Right lobe of liver (tissue), 6 donors: ENCODE data around the gene DIRAS3. TPM values are rescaled to one million over a fixed set of nuclear protein-coding genes. Genes with fewer than 3 reads are reported as not detected.
A peak's percentile ranks its signal among the peaks of the same experiment; 100 is the strongest.

Experiments
- ATAC-seq, 4 donors: fragments of 200-7000 bp; cut with Tn5 transposase; one replicate each; pipeline ENCODE4 v1.9.1; 2020; ENCODE audit warnings: mild to moderate bottlenecking in 4 of 4, moderate library complexity in 4 of 4
- DNase-seq, 3 donors: peaks; one replicate each; pipeline ENCODE4 v3.0.0-alpha.2; 2020
- H3K27ac ChIP-seq, 3 donors: fragments of 200-600 bp; one replicate each; pipeline ENCODE4 v1.8.0; 2022
- H3K27me3 ChIP-seq, 2 donors: fragments of 200-600 bp; one replicate each; pipeline ENCODE4 v1.8.0; 2022
- H3K36me3 ChIP-seq, 4 donors: fragments of 200-600 bp; sonication (generic) in 1 of 4; one replicate each; pipeline versions ENCODE4 v1.5.1 to v1.8.0; 2017 to 2022; ENCODE audit warnings: control low read depth in 1 of 4
- H3K4me1 ChIP-seq, 4 donors: fragments of 200-600 bp; sonication (generic) in 1 of 4; one replicate each; pipeline versions ENCODE4 v1.5.1 to v1.8.0; 2017 to 2022; ENCODE audit warnings: control low read depth in 1 of 4
- H3K4me3 ChIP-seq, 3 donors: fragments of 200-600 bp; one replicate each; pipeline ENCODE4 v1.8.0; 2022
- H3K9me3 ChIP-seq, 4 donors: fragments of 200-600 bp; sonication (generic) in 1 of 4; one replicate each; pipeline versions ENCODE4 v1.5.1 to v1.8.0; 2017 to 2022; ENCODE audit warnings: control low read depth in 1 of 4
- POLR2A ChIP-seq: fragments of 450-650 bp; IDR thresholded peaks from one replicate; pipeline ENCODE4 v1.6.1; 2017; ENCODE audit warnings: antibody characterized with exemption, mild to moderate bottlenecking
- WGBS: methylation state at CpG from one replicate; pipeline ENCODE4 v1.1.6; 2018; ENCODE audit warnings: low coverage, low lambda C conversion rate; ENCODE audit not compliant: insufficient coverage; ENCODE audit errors: missing lambda C conversion rate; 5-methylcytosine and 5-hydroxymethylcytosine counted together
- intact Hi-C, 2 donors: fragments of 100-400 bp; cut with DNase I; formaldehyde crosslinking; loops; one replicate each; pipeline versions ENCODE4 v1.11.2 to v1.14.1; 2022
- total RNA-seq, 6 experiments: library from RNA; depleted of rRNA in 2 of 6; stranded (reverse); fragments of >200 nt in 2 of 6; fragmentation: NEBNext Ultra II Directional in 3 of 6; extraction: Animal tissue kit (Norgen Biotek cat#: 25700) in 3 of 6; gene quantifications; one replicate each; pipeline versions ENCODE4 v1.1.0 to v1.2.4, GENCODE V29; 2016 to 2023
- TF ChIP-seq, protein P1 (sequence below), 4 donors: fragments of 200-600 bp in 3 of 4; fragments of 450-650 bp in 1 of 4; IDR thresholded peaks; one replicate each; pipeline versions ENCODE4 v1.5.1 to v1.8.0; 2016 to 2022; ENCODE audit warnings: antibody characterized with exemption in 4 of 4, mild to moderate bottlenecking in 2 of 4
- donor health status: DM: no; HTN: yes; CAD: no.
- donor health status: DM: no; HTN: no; CAD: no.
- donor health status: DM: no; HTN: no; CAD: no.
- donor health status: DM: no; HTN: yes; CAD: no.
- donor health status: DM: no; HTN: yes; CAD: no.

DIRAS3 gene
- total RNA-seq, 6 experiments from 2014 or later, result 0.62 to 6.4 (median 1.9) TPM

DNA sequence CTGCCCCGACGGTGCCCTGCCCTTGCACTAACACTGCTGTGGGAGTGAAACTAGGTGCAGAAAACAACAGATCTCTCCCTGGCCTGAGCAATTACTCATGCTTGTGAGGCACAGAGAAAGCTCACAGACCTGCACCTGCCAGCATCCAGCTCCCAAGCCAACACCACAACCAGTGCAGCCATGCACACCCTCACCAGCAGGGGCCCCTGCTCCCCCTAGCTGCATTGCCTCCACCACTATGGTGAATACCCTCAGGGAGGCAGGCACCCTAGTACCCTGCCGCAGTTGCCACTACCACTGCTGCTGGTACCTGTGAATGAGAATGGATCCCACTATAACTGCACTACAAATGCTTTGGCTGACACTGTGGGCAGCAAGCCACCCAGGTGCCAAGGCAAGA, 7.1 kb upstream of the DIRAS3 start:
- ATAC-seq, result no peak
- no peaks in the 10 kb centered on the region for H3K9me3 ChIP-seq
- intact Hi-C loops, result no loop called here
- no peaks in the 10 kb centered on the region for H3K27me3 ChIP-seq
- WGBS, result 100% methylated on average over 1 of the region's 3 CpGs
- no peak for DNase-seq
- H3K4me1 ChIP-seq, result no peaks in the 10 kb centered on the region
- TF ChIP-seq POLR2A, result no peak
- TF ChIP-seq, protein P1, sequence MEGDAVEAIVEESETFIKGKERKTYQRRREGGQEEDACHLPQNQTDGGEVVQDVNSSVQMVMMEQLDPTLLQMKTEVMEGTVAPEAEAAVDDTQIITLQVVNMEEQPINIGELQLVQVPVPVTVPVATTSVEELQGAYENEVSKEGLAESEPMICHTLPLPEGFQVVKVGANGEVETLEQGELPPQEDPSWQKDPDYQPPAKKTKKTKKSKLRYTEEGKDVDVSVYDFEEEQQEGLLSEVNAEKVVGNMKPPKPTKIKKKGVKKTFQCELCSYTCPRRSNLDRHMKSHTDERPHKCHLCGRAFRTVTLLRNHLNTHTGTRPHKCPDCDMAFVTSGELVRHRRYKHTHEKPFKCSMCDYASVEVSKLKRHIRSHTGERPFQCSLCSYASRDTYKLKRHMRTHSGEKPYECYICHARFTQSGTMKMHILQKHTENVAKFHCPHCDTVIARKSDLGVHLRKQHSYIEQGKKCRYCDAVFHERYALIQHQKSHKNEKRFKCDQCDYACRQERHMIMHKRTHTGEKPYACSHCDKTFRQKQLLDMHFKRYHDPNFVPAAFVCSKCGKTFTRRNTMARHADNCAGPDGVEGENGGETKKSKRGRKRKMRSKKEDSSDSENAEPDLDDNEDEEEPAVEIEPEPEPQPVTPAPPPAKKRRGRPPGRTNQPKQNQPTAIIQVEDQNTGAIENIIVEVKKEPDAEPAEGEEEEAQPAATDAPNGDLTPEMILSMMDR (IDR thresholded peaks at IDR 0.05), result no peak
- H3K4me3 ChIP-seq, result no peak overlapping the region
- no peaks in the 10 kb centered on the region for H3K36me3 ChIP-seq
- no peak overlapping the region for H3K27ac ChIP-seq

DNA sequence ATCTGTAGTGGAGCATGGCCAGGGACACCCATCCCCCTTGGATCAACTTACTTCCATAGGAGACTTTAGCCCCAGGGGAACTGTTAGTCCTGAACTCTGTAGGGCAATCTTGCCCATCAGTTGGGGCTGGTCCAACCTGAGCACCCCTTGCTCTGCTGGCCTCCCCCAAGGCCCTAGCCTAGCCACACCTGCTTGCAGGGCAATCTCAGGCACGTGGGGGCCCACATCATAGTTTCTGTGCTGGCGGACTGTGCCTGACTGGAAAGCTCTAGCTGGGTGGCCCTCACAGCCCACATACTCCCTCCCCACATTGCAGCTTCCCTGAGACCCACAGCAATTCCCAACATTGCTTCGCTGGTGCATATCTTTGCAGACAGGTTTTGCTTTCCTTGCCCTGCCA, 6.6 kb upstream of the DIRAS3 start:
- Histone ChIP-seq H3K27me3 (no peaks in the 10 kb centered on the region), H3K4me1 (no peaks in the 10 kb centered on the region), H3K27ac (no peak overlapping the region), H3K36me3 (no peaks in the 10 kb centered on the region), H3K4me3 (no peak overlapping the region), H3K9me3 (no peaks in the 10 kb centered on the region)
- ATAC-seq (no peak), DNase-seq (no peak)
- intact Hi-C loops, result no loop called here
- WGBS, result no CpG with 5 or more reads among the region's 3 CpGs
- TF ChIP-seq, protein P1 (IDR thresholded peaks at IDR 0.05), result no peak
- TF ChIP-seq POLR2A, result no peak

DNA sequence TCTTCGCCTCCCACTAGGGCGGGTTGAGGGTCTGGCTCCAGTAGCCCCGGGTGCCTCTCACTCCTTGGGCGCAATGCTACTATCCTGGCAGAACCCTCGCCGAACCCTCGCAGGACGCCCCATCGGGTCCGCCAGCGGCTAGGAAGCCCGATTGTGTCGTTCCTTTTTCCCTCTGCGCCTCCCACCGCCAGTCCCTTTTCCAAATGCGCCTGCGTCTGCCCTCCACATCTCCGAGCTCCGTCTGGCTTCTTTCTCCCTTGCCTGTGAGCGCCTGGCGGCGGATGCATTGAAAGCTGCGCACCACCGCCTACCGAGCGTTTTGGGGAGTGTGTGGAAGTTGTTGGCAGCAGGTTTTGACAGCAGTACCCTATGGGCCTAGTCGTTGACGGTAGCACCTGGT, 1.0 kb upstream of the DIRAS3 start:
- DNase-seq (peak; percentile 55 to 69 (median 67)), ATAC-seq (peak; percentile 69 to 80 (median 76))
- H3K36me3 ChIP-seq, result no peaks in the 10 kb centered on the region
- no peaks in the 10 kb centered on the region for H3K9me3 ChIP-seq
- 53% methylated on average over 18 of the region's 28 CpGs for WGBS
- peak overlapping the region in 1 of 3 donors; percentile 61 for H3K27ac ChIP-seq
- H3K4me1 ChIP-seq, result no peaks in the 10 kb centered on the region
- intact Hi-C loops, result no loop called here
- TF ChIP-seq, protein P1 (IDR thresholded peaks at IDR 0.05), result peak in 2 of 4 donors; percentile 18 to 27
- TF ChIP-seq POLR2A, result no peak
- H3K4me3 ChIP-seq, result peak overlapping the region in 2 of 3 donors; percentile 35 to 52
- H3K27me3 ChIP-seq, result no peaks in the 10 kb centered on the region

DNA sequence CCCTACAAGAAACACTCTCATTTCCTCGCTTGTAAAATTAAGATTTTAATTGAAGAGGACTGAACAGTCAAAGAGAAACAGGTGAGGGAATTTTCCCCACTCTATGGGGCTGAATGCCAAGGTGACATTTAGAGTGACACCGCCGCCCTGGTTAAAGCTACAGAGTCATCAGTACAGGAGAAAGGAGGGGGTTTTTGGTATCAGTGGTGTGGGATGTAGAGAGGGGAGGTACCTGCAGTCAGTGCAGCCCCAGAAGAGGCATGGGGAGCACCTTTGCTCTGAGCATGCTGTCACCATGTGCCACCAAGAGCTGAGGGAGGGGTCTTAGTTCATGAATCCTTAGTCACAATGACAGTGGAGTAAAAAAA, 2.8 kb downstream of the DIRAS3 start:
- intact Hi-C loops, result no loop called here
- no peak for TF ChIP-seq POLR2A
- TF ChIP-seq, protein P1 (IDR thresholded peaks at IDR 0.05), result no peak
- no peaks in the 10 kb centered on the region for H3K4me1 ChIP-seq
- ATAC-seq (no peak), DNase-seq (no peak)
- no peaks in the 10 kb centered on the region for H3K36me3 ChIP-seq
- no peak overlapping the region for H3K4me3 ChIP-seq
- H3K9me3 ChIP-seq, result no peaks in the 10 kb centered on the region
- no peaks in the 10 kb centered on the region for H3K27me3 ChIP-seq
- H3K27ac ChIP-seq, result no peak overlapping the region
- WGBS, result 85% methylated on average over 3 of the region's 3 CpGs
